Measurements from ENCODE around the gene ADAMTS12. TPM values are rescaled to one million over a fixed set of nuclear protein-coding genes. Genes with fewer than 3 reads are reported as not detected.

The ADAMTS12 gene
- total RNA-seq, 1 experiment from 2014 or later: 31.7 TPM

GRCh38 chr5:33843579-33843978 lies 48.2 kb downstream of the ADAMTS12 start:
- DNase-seq (ENCODE audit: low read depth): peak; percentile 78

DNA sequence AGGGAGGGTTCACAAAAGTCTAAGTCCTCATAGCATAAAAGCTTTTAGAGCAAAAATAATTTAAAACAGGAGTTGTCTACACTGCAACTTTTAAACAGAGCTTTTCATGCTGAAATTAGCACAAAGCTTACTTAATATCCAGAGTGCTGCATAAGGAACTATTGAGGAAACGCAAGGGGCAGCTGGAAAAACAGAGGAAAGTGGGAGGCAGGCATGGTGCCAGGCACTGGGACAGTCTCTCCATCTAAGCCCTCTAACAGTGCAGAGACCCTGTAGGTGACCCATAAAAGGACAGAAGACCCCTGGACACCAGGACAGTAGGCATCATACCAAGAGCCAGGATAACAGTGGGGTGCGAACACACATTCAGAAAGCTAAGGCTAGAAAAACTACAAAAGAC lies 49.3 kb downstream of the ADAMTS12 start:
- no peak for DNase-seq (ENCODE audit: low read depth)

DNA sequence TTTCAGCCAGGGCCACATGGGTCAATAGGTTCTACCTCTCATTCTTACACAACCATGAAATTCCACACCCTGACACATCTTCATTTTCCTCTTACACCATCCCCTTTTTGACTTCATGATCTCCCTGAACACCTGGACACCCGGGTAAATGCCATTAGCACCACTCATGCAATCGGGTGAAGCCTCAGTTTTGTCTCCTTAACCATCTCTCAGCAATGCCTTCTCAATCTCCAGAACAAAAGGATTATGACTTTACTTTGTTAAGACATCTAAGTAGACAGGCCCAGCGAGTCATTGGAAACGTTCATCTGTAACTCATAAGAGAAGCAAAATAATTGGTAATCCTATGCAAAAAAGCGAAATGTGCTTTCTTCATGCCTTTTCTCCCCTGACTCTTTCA lies 49.9 kb downstream of the ADAMTS12 start:
- no peak for DNase-seq (ENCODE audit: low read depth)

- DNase-seq (ENCODE audit: low read depth): no peak
Observed at GRCh38 chr5:33840927-33841547, 50.8 kb downstream of the ADAMTS12 start.

GRCh38 chr5:33837301-33837700 lies 54.5 kb downstream of the ADAMTS12 start:
- no peak for DNase-seq (ENCODE audit: low read depth)

- no peak for DNase-seq (ENCODE audit: low read depth)
Observed at GRCh38 chr5:33834334-33834733, 57.5 kb downstream of the ADAMTS12 start.

- DNase-seq (ENCODE audit: low read depth): peak; percentile 59
Observed at GRCh38 chr5:33833237-33833575, 58.6 kb downstream of the ADAMTS12 start.

- peak; percentile 57 for DNase-seq (ENCODE audit: low read depth)
Observed at GRCh38 chr5:33832404-33833236, 59.2 kb downstream of the ADAMTS12 start.

- DNase-seq (ENCODE audit: low read depth): no peak
Observed at GRCh38 chr5:33831041-33831440, 60.7 kb downstream of the ADAMTS12 start.

- DNase-seq (ENCODE audit: low read depth): no peak
Observed at GRCh38 chr5:33829430-33829829, 62.4 kb downstream of the ADAMTS12 start.

- peak; percentile 77 for DNase-seq (ENCODE audit: low read depth)
Observed at GRCh38 chr5:33828626-33829308, 63.0 kb downstream of the ADAMTS12 start.

DNA sequence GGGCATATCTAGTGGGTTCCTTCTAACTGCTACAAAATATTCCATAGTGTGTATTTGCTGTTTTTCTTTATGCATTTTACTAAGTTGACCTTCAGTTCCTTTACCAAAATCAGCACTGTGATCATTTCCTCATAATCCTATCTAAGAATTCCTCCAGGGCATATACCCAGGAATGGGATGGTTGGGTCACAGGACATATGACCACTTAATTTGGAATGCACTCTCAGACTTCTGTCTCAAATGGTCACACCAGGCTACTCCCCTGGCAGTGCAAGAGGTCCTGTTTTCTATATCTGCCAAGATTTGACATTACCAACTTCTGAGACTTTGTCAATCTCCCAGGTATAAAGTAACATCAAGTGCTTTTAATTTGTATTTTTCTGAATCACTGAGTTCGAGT lies 63.9 kb downstream of the ADAMTS12 start:
- peak; percentile 92 for DNase-seq (ENCODE audit: low read depth)

- no peak for DNase-seq (ENCODE audit: low read depth)
Observed at GRCh38 chr5:33827018-33827707, 64.6 kb downstream of the ADAMTS12 start.

- DNase-seq (ENCODE audit: low read depth): peak; percentile 92
Observed at GRCh38 chr5:33824516-33825195, 67.1 kb downstream of the ADAMTS12 start.

DNA sequence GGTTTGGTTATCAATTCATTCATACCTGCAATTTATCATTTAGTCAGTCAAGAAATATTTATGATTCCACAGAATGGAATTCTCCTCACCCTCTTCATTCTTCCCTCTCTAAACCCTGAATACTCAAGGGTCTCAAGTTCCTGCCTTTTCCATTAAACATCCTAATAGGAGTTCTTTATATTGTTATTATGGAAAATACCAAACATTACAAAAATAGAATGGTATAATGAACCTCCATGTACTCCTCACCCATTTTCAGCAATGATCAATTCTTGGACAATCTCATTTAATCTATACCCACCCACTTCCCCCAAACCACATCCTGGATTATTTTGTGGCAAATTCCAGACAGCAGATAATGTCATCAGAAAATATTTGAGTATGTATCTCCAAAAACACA lies 74.5 kb downstream of the ADAMTS12 start:
- DNase-seq (ENCODE audit: low read depth): no peak

DNA sequence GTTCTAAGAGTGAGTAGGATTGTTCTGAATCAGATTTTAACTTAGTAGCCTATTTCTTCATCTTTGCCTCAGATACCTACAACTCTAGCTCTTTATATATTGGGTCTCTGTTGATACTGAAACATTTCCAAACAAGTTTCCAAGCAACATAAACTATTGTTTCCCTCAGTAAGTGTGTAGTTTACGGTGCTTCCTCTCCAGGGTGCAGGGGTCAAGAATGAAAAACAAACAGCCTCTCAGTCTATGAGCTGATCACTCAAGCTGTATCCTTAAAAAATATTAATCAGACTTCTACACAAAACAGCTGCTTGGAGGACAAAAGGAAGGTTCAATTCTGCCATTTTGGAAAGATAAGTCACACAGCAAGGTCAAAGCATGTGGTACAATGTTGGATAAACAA lies 75.0 kb downstream of the ADAMTS12 start:
- DNase-seq (ENCODE audit: low read depth): peak; percentile 66

- DNase-seq (ENCODE audit: low read depth): no peak
Observed at GRCh38 chr5:33812746-33813145, 79.0 kb downstream of the ADAMTS12 start.

DNA sequence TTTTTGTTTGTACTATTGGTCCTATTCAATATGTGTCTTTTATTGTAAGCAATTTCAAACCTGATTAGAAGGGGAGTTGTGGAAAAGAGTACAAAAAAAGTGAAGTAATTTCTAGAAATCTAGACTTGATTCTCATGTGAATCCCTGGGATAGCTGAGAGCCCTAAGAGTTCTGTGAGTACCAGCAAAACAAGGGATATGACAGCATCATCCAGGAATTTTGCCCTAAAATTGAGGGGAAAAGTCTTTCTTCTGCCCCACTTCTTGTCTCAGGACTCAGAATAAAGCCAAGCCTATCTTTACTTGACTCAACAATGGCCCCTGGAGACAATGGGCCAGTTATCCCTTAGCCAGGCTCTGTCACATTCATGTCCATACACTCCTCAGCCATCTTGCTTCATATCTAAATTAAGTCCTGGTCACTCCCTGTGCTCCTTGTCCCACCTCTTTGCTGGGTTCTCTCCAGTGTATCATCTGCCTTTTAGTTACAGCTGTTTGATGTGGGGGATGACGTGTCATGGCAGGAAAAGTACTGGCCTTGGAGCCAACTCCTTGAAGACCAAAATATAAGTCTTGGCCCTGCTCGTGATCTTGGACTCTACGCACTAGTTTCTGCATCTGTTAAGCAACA lies 81.2 kb downstream of the ADAMTS12 start:
- DNase-seq (ENCODE audit: low read depth): peak; percentile 91

DNA sequence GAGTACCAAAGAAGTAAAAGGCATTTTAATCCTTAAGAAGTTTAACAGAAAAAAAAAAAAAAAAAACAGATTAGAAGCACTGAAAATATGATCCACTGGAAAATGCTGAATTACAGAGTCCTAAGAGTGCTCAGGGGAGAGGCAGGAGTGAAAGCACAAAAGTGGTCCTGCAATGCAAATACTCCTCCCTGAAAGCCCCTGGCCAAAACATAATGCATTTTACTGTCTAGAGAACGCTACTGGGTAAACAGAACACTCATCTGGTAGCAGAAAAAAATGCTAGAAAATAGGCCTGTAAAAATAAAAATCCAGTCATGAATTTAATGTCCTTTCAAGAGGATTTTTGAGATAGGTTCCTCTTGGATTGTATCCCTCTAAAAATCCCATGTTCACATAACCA lies 81.9 kb downstream of the ADAMTS12 start:
- no peak for DNase-seq (ENCODE audit: low read depth)

DNA sequence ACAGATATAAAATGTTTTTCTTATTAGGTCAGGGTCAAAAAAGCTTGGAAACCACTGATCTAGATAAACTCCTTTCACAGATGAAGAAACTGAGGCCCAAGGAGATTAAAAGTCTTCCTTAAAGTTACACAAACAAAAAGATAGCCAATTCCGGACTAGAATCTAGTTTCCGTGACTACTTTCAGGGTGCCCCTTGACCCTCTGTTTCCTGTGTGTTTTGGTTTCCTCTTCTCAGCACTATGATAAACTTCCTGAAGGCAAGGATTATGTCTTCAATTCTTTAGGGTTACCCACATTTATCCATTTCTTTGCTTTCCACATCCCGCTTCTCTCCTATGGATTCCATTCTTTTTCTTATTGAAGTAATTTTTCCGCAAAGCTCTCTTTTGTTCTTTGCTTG lies 83.1 kb downstream of the ADAMTS12 start:
- DNase-seq (ENCODE audit: low read depth): peak; percentile 35

- DNase-seq (ENCODE audit: low read depth): peak; percentile 31
Observed at GRCh38 chr5:33807771-33808170, 84.0 kb downstream of the ADAMTS12 start.

Measured in RPMI7951 (cell line).